HG03439 (cell line): Measurements from ENCODE around the gene DUSP15.

Experiments used
- ATAC-seq: cut with Tn5 transposase; IDR thresholded peaks from one replicate; pipeline ENCODE4 v1.9.1; 2021; ENCODE audit warnings: mild to moderate bottlenecking, moderate library complexity; ENCODE audit not compliant: unreplicated experiment

DUSP15 gene

DNA sequence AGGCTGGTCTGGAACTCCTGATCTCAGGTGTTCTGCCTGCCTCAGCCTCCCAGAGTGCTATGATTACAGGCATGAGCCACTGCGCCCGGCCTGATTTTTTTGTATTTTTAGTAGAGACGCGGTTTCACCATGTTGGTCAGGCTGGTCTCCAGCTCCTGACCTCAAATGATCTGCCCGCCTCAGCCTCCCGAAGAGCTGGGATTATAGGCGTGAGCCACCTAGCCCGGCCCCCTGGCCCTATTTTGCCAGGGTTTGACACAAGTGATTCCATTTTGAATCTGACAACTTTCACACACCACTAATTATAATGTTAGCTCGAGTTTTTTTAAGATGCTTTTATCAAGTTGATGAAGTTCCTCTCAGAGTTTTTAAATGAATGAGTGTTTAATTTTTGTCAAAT, 25.7 kb upstream of the DUSP15 start:
- ATAC-seq: no peak

DNA sequence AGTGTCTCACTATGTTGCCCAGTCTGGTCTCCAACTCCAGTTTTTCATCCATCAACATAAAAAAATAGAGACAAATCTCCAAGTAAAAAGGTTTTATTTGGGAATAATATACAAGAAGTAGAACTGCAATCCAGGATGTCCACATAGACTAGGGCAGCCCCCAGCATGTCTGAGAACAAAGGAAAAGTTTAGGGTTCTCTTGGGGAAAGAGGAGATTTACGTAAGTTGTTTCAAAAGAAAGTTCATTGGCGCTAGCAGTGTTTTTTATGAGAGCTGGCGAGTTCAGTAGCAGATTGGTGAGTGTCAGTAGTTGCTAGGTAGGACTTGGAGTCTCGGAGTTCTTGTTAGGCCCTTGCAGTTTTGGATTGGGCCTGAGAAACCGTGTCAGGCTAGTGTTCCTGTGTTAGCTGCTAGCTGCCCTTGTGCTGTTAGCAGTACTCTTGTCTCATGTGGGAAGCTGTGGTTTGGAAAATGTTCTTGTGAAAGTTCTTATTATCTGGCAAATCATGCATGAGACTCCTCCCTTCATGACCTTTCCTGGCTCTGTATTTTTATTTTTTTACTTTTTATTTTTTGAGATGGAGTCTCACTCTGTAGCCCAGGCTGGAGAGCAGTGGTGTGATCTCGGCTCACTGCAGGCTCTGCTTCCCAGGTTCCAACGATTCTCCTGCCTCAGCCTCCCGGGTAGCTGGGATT, 24.8 kb upstream of the DUSP15 start:
- ATAC-seq: peak; percentile 86

DNA sequence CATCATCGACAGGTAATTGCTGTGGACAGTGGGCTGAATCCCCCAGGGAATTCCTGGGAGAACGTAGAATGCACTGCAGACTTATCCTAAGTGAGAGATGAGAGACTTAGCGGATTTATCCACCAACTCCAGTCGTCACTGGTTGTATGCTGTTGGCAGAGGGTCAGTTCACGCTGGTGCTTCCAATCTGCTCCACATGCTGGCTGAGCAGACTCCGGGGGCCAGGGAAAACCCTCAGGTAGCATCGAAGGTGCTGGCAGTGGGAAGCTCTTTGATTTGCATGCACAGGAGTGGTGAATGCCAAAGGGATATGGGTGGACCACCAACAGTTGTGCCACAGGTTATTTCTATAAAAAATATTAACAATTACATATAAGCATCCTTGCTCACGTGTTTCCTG, 20.3 kb upstream of the DUSP15 start:
- ATAC-seq: no peak

DNA sequence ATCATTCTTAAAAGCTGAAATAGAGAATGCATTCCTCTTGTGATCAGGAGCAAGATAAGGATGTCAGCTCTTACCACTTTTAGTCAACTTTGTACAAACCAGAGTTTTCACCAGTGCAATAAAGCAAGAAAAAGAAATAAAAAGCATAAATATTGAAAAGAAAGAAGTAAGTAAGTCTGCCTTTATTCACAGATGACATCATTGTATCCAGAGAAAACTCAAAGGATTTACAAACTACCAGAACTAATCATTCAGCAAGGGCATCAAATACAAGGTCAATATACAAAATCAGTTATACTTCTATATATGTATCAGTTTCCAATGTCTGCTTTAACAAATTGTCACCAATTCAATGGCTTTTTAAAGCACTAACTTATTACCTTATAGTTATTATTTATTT, 13.5 kb upstream of the DUSP15 start:
- ATAC-seq: no peak

DNA sequence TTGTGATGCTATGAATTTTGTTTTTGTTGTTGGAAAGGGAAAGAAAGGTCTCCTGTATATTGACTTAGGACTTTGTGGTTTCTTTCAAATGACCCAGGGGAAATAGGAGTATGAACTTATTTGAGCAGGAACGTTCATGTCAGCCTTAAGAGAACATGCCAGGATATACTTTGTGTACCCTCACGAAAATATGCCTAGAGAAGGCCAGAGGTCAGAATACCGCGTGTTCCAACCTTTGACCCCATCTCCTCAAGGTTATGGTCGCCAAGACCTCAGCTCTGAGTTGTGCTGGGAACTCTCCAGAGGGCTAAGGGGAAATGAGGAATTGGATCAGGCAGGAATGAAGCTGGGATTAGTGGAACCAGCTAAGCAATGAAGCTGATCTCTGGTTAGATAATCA, 11.6 kb upstream of the DUSP15 start:
- ATAC-seq: no peak

DNA sequence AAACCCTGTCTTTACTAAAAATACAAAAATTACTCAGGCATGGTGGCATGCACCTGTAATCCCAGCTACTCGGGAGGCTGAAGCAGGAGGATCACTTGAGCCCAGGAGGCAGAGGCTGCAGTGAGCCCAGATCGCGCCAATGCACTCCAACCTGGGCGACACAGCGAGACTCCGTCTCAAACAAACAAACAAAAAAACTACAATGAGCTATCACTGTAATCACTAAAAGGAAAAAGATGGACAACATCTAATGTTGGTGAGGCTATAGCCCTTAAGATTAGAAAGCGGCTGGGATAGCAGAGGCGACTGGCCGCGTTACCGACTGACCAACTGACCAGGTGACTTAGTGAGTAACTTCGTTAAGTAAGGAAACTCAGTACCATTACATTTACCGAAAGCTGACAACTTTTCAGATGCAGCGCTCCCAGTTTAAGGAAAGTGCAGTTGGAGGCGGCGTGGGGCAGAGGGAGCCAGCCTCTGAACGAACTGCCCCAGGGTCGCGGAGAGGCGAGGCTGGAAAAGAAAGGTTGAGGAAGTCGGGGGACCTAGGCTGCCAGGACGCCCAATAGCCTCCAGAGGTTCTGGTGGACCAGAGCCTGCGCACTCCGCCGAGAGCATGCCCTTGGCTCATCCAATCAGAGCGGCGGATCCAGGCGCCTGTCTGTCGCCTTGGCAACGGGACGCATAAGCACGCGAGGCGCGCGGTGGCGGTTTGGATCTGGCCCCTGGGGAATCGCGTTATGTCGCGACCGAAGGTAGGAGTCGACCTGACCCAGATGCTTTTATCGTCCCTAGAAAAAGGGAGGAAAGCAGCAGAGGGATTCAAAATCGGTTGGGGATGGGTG, 9.0 kb upstream of the DUSP15 start:
- peak; percentile 89 for ATAC-seq

DNA sequence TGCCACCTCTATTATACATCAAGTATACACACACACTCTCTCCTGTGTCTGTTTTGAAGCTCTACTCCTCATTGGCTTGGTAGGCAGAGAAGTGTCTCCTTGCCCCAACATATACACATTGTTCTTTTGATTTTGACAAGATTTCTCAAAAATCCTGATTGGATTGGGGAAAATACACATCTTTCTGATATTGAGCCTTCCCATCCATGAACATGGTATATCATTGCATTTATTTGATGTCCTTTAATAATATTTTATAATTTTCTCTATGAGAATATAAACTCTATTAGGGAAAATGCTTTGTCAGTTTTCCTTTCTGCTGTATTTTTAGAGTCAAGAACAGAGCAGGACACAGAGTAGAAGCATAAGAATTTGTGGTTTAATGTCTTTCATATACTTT, 7.4 kb upstream of the DUSP15 start:
- ATAC-seq: no peak

DNA sequence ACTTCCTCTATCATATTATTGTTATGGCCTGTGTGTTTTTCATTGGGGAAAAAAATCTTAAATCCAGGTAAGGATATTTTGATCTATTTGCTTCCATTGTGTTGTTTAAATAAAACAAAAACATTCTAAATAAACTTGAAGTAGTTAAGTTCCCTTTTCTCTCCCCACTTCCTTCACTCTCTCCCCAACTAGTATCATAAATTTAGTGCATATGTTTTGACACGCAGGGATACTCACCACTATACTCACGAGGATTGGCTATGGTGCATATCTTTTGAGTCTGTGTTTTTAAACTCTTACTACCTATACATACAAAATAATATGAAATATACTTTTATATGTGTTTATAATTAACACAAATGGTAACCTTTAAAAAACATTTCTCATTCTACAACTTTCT, 5.3 kb upstream of the DUSP15 start:
- no peak for ATAC-seq

DNA sequence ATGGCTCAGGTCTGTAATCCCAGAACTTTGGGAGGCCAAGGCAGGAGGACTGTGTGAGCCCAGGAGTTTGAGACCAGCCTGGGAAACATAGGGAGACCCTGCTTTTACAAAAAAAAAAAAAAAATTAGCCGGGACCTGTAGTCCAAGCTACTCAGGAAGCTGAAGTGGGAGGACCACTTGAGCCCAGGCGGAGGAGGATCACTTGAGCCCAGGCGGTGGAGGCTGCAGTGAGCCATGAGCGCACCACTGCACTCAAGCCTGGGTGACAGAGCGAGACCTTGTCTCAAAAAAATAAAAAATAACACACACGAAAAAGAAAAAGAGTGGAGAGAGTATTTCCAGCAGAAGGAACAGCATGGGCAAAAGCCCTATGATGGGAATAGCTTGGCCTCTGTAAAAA, 2.1 kb upstream of the DUSP15 start:
- no peak for ATAC-seq

DNA sequence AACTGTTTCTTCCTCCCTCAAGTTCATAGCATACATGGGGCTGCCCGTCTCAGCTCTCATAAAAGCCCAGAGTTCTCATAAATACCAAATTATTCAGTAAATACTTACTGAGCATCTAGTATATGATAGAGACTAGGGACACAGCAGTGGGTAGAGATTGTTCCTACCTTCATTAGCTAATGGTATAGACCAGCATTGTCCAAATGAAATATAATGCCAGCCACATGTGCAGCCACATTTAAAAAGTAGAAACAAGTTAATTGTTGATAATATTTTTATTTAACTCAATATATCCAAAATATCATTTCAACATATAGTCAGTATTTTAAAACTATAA, 1.3 kb upstream of the DUSP15 start:
- no peak for ATAC-seq

DNA sequence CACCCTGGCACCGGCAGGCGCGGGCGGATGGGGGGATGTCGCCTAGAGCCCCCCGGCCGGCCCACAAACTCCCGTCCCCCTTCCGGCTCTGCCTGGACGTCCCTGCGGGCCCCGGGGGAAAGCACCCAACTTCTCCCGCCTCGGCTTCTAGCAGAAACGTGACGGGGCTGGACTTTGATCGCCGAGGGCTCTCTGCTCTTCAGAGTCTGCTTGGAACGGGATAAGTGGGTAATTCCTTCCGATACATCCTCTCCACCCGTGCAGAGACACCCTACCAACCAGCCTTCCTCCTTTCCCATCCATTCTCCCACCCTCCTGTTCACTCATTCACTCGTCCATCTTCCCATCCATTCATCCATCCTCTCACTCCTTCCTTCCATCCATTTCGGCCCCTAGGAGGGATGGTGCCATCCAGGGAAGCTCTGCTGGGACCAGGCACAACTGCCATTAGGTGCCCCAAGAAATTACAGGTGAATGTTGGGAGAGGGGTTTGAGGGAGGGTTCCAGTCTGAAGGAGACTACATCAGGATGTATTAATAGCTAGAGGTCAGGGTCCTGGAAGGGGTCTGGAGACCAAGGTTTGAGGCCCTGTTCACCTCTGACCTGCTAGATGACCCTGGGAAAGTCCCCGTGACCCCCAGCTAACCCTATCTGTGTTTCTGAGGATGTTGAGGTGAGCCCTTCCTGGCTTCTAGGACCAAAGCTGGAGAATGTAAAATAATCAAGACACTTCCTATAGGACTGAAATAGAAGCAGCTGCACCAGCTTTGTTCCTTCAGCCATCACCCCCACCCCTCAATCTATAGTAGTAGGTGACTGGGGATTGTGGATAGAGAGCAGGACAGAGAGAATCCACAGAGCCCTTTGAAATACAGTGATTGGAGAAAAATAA, 645 bp upstream of the DUSP15 start:
- ATAC-seq: no peak

DNA sequence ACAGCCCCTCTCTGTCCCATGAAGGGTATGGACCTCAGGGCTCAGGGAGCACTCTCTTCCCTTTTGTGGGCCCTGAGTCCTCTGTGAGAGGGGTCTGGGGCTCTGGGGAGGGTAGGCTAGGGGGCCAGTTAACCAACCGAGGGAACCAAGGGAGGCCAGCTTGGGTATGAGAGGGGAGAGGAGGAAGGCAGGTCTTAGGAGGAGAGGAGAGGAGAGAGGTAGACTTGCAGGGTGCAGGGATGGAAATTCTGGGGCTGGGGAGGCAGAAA, 720 bp downstream of the DUSP15 start:
- no peak for ATAC-seq

DNA sequence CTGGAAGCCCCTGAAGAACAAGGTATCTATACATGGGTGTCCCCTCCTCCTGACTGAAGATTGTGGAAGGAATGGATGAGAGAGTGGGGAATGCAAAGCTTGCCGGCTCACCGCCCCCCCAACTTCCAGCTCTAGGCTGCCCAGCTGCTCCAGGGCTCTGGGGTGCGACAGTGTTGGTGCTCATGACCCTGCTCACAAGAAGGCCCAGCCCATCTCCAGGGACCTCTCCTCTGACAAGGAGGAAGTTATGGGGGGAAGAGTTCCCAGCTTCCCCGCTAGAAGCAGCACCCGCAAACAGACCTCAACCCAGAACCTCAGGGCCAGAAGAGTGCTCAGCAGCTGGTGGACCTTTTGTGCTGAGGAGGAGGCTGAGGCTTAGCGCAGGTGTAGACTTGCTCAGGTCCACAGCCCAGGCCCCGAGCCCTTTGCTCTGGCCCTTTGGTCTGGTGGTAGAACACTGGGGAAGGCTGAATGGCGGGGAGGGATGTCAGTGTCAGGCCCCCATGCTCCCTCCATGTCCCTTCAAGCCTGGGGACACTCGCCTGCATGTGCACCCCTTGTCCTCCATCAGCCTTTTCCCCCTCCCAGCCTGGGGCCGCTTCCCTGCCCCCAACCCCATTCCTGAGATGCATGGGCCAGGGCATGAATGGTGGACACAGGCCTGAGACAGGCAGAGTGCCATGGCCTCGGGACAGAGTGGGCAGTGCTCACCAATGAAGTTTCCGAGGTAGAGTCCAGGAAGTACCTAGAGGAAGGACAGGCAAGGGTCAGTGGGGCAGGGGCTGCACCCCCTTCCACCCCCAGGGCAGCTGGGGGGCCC, 1.3 kb downstream of the DUSP15 start:
- ATAC-seq: no peak

DNA sequence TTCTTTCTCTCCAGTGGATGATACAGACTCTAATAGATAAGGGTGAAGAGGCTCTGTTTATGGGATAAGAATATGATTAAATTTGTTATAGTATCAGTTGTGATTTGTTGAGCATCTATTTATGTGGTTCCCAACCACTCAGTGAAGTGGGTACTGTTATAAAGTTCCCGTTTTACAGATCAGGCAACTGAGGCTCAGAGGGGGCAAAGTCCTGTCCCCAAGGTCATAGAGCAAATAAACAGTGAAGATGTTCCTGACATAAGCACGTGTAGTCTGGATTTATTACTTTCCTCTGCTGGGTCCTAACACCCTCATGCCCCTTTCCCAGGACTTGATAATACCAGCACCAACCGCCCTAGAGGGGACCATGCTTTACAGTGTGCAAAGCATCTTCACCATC, 4.1 kb downstream of the DUSP15 start:
- ATAC-seq: no peak

DNA sequence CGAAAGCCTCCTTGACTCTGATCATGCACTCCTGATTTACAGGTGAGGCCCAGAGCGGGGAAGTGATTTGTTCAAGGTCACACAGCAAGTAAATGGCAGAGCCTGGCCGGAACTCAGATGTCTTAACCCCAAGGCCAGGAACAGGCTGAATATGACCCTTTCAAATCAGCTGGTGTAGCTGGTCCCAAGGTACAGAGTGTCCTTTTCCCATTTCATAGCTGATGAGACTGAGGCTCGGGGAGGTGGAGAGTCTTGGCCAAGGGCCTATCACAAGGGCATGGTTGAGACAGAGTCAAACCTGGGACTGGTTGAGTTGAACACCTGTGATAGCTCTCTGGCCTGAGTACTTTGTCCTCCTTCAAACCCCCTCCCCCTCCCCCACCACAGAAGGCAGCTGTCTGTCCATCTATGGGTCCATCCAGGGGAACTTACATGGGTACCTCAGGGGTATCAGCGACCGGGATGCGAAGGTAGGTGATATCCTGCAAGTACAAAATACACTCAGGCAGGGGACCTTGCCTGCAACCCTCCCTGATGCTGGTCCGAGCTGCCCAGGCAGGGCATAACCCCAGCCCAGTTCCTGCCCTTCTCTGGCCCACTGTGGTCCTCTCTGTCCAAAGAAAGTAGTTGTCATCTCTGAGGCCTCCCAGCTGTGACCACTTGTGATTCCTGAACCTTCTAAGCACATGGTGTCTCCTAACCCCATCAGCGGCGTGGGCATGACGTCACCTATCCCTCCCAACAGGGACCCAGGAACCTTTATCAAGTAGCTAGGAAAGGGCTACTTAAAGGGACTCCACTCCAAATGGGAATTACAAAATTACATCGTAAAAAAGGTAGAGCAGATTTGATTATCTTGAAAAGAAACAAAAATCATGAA, 5.6 kb downstream of the DUSP15 start:
- no peak for ATAC-seq

DNA sequence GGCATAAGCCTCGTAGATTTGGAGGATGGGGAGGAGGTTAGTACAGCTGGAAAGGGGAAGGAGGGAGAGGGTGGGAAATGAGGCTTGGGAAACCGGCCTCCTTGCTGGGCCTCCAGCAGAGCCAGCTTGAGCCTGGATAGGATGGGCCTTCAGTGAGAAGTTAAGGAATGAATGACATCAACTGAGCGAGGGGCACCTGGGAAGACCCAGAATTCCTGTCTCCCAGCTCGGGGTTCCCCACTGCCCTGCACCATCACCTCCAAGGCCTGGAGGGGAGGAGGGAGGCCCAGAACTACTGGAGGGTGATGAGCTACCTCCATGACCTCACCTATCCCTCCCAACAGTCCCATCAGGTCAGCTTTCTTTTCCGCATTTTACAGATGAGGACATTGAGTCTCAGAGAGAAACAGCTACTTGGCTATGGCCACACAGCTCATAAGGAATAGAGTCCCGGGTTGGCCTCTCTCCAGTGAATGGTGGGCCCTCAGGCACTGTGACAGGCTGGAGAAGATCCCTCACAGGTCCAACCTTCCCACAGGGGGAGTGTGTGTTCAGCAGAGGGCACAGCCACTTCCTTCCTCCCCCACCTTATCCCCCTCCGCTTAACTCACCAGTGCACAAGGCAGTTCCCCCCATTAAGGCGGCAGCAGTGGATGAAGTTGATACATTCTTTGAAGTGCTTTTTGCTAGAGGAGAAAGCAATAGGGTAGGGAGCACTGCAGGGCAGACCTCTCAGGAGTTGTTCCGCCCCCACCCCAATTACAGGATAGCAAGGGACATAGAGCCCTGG, 6.8 kb downstream of the DUSP15 start:
- ATAC-seq: no peak

DNA sequence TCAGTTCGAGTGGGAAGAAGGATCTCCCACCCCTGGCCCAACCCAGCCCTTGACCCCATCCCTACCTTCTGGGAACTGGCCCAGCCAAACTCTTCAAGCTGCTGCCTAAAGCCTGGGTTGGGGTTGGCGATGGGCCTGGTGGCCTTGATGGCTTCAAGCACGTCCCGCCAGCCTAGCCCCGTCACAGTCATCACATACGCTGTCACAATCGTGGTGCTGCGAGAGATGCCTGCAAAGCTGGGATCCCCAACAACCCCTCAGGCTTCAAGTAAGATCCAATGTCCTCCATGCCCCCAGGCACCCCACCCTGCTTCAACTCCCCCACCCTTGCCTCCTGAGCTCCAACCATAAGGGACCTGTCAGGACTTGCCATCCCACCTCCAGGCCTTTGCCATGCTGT, 7.8 kb downstream of the DUSP15 start:
- no peak for ATAC-seq

DNA sequence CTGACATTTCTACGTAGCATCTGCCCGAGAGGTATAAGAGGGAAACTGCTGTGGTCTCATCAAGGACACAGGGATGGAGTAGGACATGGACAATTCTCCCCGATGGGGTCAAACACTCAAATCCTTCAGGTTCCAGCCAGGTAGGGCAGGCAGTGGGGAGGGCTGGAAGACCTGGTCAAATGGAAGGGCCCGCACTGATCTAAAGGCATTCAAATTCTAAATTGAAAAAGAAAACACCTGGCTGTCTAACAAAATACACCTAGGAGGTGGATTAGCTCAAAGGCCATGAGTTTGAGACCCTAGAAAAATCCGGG, 8.2 kb downstream of the DUSP15 start:
- no peak for ATAC-seq

DNA sequence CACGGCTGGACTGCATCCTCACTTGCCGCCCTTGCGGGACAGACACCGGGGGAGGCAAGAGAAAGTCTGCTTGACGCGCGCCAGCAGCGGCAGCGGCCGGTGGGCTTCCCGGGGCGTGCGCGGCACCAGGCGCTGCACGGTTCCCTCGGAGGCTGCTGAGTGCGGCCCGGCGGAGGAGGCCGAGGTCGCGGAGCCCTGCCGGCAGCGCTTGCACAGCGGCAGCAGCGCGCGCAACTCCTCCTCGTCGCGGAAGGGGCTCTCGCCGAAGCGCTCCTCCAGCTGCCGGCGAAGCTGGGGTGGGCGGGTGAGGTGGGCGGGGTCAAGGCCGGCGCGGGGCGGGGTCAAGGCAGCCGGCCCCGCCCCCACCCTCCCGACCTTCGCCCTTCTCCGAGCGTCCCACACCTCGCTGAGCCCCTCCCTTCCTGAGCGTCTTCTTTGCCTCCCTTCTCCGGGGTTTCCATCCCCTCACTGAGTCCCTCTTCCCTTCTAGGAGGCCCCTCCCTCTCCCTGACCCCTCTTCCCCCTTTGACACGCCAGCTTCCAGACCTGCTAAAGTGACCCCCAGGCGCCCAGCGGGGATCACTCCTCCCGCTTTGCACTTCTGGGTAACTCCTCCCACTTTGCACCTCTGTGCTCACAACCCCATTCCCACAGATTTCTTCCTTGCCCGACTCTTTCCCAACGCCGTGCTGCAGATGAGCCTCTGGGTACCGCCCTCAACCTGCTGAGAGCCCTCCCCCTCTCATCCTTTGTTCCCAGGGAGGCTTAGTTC, 8.8 kb downstream of the DUSP15 start:
- ATAC-seq: no peak
